MM.1S (cell line): ENCODE results near the gene C1orf50.

ENCODE experiments used
- EZH2 ChIP-seq: fragments of 300-600 bp; sonication (generic); optimal IDR thresholded peaks from 2 replicates; pipeline ENCODE3; 2017; ENCODE audit warnings: low read depth, mild to moderate bottlenecking, antibody characterized with exemption, low read length, mixed read lengths
- TF ChIP-seq, protein P1 (sequence below): fragments of 300-600 bp; sonication (generic); IDR thresholded peaks from 2 replicates; pipeline ENCODE4 v1.5.1; 2016; ENCODE audit warnings: antibody characterized with exemption, low read length, mixed read lengths

DNA sequence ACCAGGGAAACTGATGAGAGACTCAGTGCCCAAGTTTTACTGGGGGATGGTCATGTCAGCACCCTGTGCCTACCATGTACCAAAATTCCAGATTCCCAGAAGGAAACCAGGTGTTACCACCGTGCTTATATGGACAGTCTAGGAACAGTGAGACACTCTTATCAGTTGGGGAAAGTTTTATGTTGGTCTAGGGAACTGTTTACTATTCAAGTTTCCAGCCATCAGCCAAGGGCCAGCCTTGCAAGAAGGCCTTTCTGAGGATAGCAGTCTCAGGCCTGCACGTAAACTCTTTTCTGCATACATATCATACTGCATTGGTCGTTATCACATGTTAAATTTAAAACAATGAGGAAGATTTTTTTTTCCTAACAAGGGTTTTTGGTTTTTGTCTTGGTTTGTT lies 30.4 kb downstream of the C1orf50 start:
- TF ChIP-seq, protein P1, sequence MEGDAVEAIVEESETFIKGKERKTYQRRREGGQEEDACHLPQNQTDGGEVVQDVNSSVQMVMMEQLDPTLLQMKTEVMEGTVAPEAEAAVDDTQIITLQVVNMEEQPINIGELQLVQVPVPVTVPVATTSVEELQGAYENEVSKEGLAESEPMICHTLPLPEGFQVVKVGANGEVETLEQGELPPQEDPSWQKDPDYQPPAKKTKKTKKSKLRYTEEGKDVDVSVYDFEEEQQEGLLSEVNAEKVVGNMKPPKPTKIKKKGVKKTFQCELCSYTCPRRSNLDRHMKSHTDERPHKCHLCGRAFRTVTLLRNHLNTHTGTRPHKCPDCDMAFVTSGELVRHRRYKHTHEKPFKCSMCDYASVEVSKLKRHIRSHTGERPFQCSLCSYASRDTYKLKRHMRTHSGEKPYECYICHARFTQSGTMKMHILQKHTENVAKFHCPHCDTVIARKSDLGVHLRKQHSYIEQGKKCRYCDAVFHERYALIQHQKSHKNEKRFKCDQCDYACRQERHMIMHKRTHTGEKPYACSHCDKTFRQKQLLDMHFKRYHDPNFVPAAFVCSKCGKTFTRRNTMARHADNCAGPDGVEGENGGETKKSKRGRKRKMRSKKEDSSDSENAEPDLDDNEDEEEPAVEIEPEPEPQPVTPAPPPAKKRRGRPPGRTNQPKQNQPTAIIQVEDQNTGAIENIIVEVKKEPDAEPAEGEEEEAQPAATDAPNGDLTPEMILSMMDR, result no peak
- TF ChIP-seq EZH2, result no peak
